H1 (cell line): ENCODE results near the gene RYR3. TPM values are rescaled to one million over a fixed set of nuclear protein-coding genes. Genes with fewer than 3 reads are reported as not detected.

ENCODE experiments used
- CTCF ChIA-PET: fragments of 300-600 bp; sonication (Branson Sonifier 250); formaldehyde crosslinking; loops from one replicate; lab custom pipeline; 2021; ENCODE audit not compliant: partially characterized antibody; lab: Charles Lee
- POLR2A ChIA-PET: fragments of 300-600 bp; sonication (Branson Sonifier 250); formaldehyde crosslinking; loops from one replicate; lab custom pipeline; 2021; ENCODE audit warnings: inconsistent platforms; ENCODE audit not compliant: partially characterized antibody; lab: Charles Lee
- DNase-seq, 2 experiments: peaks; one replicate each; pipeline versions ENCODE4 v3.0.0 to v3.0.0-alpha.2; 2010 to 2022; ENCODE audit warnings: low spot score in 2 of 2, low read depth in 1 of 2, mixed read lengths in 1 of 2
- FAIRE-seq: peaks from 2 replicates; lab custom pipeline; 2011; peaks lifted over from hg19 to GRCh38; lab: Jason Lieb, UNC
- H2AFZ ChIP-seq: 2 replicates; pipeline ENCODE4 v1.8.1; 2012; ENCODE audit warnings: low read length, inconsistent platforms
- H2AK5ac ChIP-seq: 2 replicates; pipeline ENCODE4 v1.6.1; 2013; ENCODE audit warnings: low read depth, low read length
- H2BK120ac ChIP-seq: replicated peaks from 2 replicates; pipeline ENCODE3; 2013; ENCODE audit warnings: low read depth, low read length, inconsistent platforms
- H2BK12ac ChIP-seq: 2 replicates; pipeline ENCODE4 v1.6.1; 2013; ENCODE audit warnings: low read depth, low read length
- H2BK15ac ChIP-seq: 2 replicates; pipeline ENCODE4 v1.6.1; 2013; ENCODE audit warnings: low read length
- H2BK20ac ChIP-seq: 2 replicates; pipeline ENCODE4 v1.6.1; 2013; ENCODE audit warnings: low read length
- H2BK5ac ChIP-seq: 2 replicates; pipeline ENCODE4 v1.6.1; 2013; ENCODE audit warnings: low read depth, low read length
- H3K14ac ChIP-seq: 2 replicates; pipeline ENCODE4 v1.6.1; 2013; ENCODE audit warnings: inconsistent platforms; ENCODE audit not compliant: insufficient read length
- H3K18ac ChIP-seq: 2 replicates; pipeline ENCODE4 v1.6.1; 2013; ENCODE audit warnings: low read length; ENCODE audit errors: extremely low read depth
- H3K23ac ChIP-seq: 2 replicates; pipeline ENCODE4 v1.6.1; 2013; ENCODE audit warnings: inconsistent platforms; ENCODE audit not compliant: insufficient read length
- H3K23me2 ChIP-seq: 2 replicates; pipeline ENCODE4 v1.6.1; 2013; ENCODE audit warnings: low read depth, low read length
- H3K27ac ChIP-seq: 2 replicates; pipeline ENCODE4 v1.6.1; 2011; ENCODE audit warnings: low read depth, low read length, inconsistent platforms
- H3K27me3 ChIP-seq, 4 experiments: replicated peaks in 1 of 4; 1 replicate in 1 of 4; 2 replicates in 3 of 4; pipeline versions ENCODE4 v1.6.1 to v1.8.1; 2011 to 2013; ENCODE audit warnings: low read length in 3 of 4, mild to moderate bottlenecking in 3 of 4, inconsistent platforms in 2 of 4, mixed read lengths in 2 of 4, moderate library complexity in 1 of 4; ENCODE audit not compliant: control insufficient read depth in 3 of 4, insufficient read depth in 3 of 4; ENCODE audit errors: extremely low read depth in 1 of 4
- H3K36me3 ChIP-seq, 4 experiments: 2 replicates each; pipeline versions ENCODE4 v1.6.1 to v1.8.1; 2011 to 2013; ENCODE audit warnings: mild to moderate bottlenecking in 4 of 4, low read length in 3 of 4, moderate library complexity in 2 of 4, control low read depth in 1 of 4, inconsistent platforms in 1 of 4; ENCODE audit not compliant: insufficient read depth in 4 of 4, control insufficient read depth in 2 of 4
- H3K4ac ChIP-seq: replicated peaks from 2 replicates; pipeline ENCODE3; 2013; ENCODE audit warnings: low read length, low read depth, mixed read lengths, inconsistent platforms; ENCODE audit not compliant: insufficient read length
- H3K4me1 ChIP-seq, 4 experiments: replicated peaks in 1 of 4; 1 replicate in 1 of 4; 2 replicates in 3 of 4; pipeline versions ENCODE4 v1.6.1 to v1.8.1; 2011 to 2013; ENCODE audit warnings: low read length in 3 of 4, inconsistent platforms in 2 of 4, mixed read lengths in 1 of 4; ENCODE audit not compliant: insufficient read depth in 4 of 4, control insufficient read depth in 3 of 4
- H3K4me2 ChIP-seq, 2 experiments: 2 replicates each; pipeline versions ENCODE4 v1.6.1 to v1.8.1; 2011 to 2013; ENCODE audit warnings: low read depth in 2 of 2, low read length in 2 of 2, control low read depth in 1 of 2, inconsistent platforms in 1 of 2, mild to moderate bottlenecking in 1 of 2; ENCODE audit not compliant: insufficient read depth in 1 of 2
- H3K4me3 ChIP-seq, 4 experiments: fragments of 200-600, 300-600 bp in 1 of 4; sonication (generic), shearing (Covaris generic), sonication (Bioruptor Twin) in 1 of 4; 2 replicates each; pipeline versions ENCODE4 v1.5.1 to v1.8.1; 2011 to 2016; ENCODE audit warnings: low read length in 4 of 4, low read depth in 3 of 4, control low read depth in 2 of 4, inconsistent platforms in 2 of 4, mild to moderate bottlenecking in 2 of 4, mixed read lengths in 1 of 4, moderate library complexity in 1 of 4; ENCODE audit not compliant: insufficient read depth in 2 of 4; ENCODE audit errors: extremely low read depth in 1 of 4
- H3K56ac ChIP-seq: replicated peaks from 2 replicates; pipeline ENCODE3; 2013; ENCODE audit warnings: low read depth, mild to moderate bottlenecking, mixed read lengths, low read length, inconsistent platforms; ENCODE audit not compliant: insufficient read length
- H3K79me1 ChIP-seq: 2 replicates; pipeline ENCODE4 v1.6.1; 2013; ENCODE audit warnings: low read depth, low read length, control low read depth
- H3K79me2 ChIP-seq, 2 experiments: 2 replicates each; pipeline versions ENCODE4 v1.6.1 to v1.8.1; 2012 to 2013; ENCODE audit warnings: low read length in 2 of 2, mild to moderate bottlenecking in 2 of 2, inconsistent platforms in 1 of 2; ENCODE audit not compliant: insufficient read depth in 2 of 2, control insufficient read depth in 1 of 2
- H3K9ac ChIP-seq, 4 experiments: replicated peaks in 1 of 4; 1 replicate in 1 of 4; 2 replicates in 3 of 4; pipeline versions ENCODE4 v1.6.1 to v1.8.1; 2011 to 2013; ENCODE audit warnings: low read depth in 3 of 4, low read length in 3 of 4, control low read depth in 2 of 4, mild to moderate bottlenecking in 2 of 4, moderate library complexity in 2 of 4, inconsistent platforms in 1 of 4; ENCODE audit errors: extremely low read depth in 1 of 4
- H3K9me3 ChIP-seq, 2 experiments: 2 replicates each; pipeline versions ENCODE4 v1.6.1 to v1.8.1; 2012 to 2013; ENCODE audit warnings: mild to moderate bottlenecking in 2 of 2, moderate library complexity in 2 of 2, control low read depth in 1 of 2, inconsistent platforms in 1 of 2, low read depth in 1 of 2, low read length in 1 of 2, mixed read lengths in 1 of 2; ENCODE audit not compliant: insufficient read depth in 2 of 2
- H4K20me1 ChIP-seq, 2 experiments: replicated peaks in 1 of 2; 2 replicates each; pipeline versions ENCODE3 to v1.8.1; 2011 to 2013; ENCODE audit warnings: inconsistent platforms in 2 of 2, low read length in 2 of 2, mild to moderate bottlenecking in 1 of 2; ENCODE audit not compliant: insufficient read depth in 2 of 2, control insufficient read depth in 1 of 2
- H4K5ac ChIP-seq: 2 replicates; pipeline ENCODE4 v1.6.1; 2013; ENCODE audit warnings: low read length, low read depth, mixed read lengths, inconsistent platforms; ENCODE audit not compliant: insufficient read length
- H4K8ac ChIP-seq: 2 replicates; pipeline ENCODE4 v1.8.0; 2013; ENCODE audit warnings: mild to moderate bottlenecking, moderate library complexity, low read length, inconsistent platforms; ENCODE audit not compliant: insufficient read depth; ENCODE audit errors: extremely low read depth
- H4K91ac ChIP-seq: replicated peaks from 2 replicates; pipeline ENCODE3; 2013; ENCODE audit warnings: low read length, mixed read lengths, inconsistent platforms; ENCODE audit not compliant: insufficient read length
- CTCF ChIP-seq, 3 experiments: IDR thresholded peaks; 1 replicate in 2 of 3; 2 replicates in 1 of 3; pipeline versions ENCODE4 v1.5.1 to v1.6.1; 2011; ENCODE audit warnings: low read length in 3 of 3, mild to moderate bottlenecking in 3 of 3, inconsistent platforms in 2 of 3, low read depth in 1 of 3, moderate library complexity in 1 of 3; ENCODE audit not compliant: insufficient read depth in 1 of 3; ENCODE audit errors: control extremely low read depth in 1 of 3
- EZH2 ChIP-seq: fragments of 200-600 bp; sonication (generic); IDR thresholded peaks from 2 replicates; pipeline ENCODE4 v1.7.1; 2012; ENCODE audit warnings: low read depth, mild to moderate bottlenecking, moderate library complexity, low read length, inconsistent platforms; ENCODE audit not compliant: severe bottlenecking
- HDAC6 ChIP-seq: IDR thresholded peaks from one replicate; pipeline ENCODE4 v1.7.1; 2012; ENCODE audit warnings: low read depth, mild to moderate bottlenecking, inconsistent platforms, low read length, moderate library complexity
- KDM5A ChIP-seq: fragments of 200-600 bp; IDR thresholded peaks from 2 replicates; pipeline ENCODE4 v1.7.1; 2012; ENCODE audit warnings: mild to moderate bottlenecking, low read length, inconsistent platforms, mixed read lengths
- RAD21 ChIP-seq, 2 experiments: IDR thresholded peaks in 1 of 2; conservative IDR thresholded peaks in 1 of 2; 2 replicates each; pipeline ENCODE4 v1.6.1; 2011; ENCODE audit warnings: low read depth in 2 of 2, low read length in 2 of 2, improper control_type of control experiment in 1 of 2, inconsistent platforms in 1 of 2, mild to moderate bottlenecking in 1 of 2, moderate library complexity in 1 of 2
- TAF7 ChIP-seq: optimal IDR thresholded peaks from 2 replicates; pipeline ENCODE3; 2011; ENCODE audit warnings: low read depth, mild to moderate bottlenecking, inconsistent platforms, low read length, moderate library complexity, borderline replicate concordance
- WGBS, 2 experiments: shearing (Covaris generic) in 1 of 2; methylation state at CpG; one replicate each; pipeline versions ENCODE4 v1.1.6 to v1.1.7; 2013 to 2015; ENCODE audit warnings: low lambda C conversion rate in 2 of 2, mixed read lengths in 2 of 2, inconsistent platforms in 1 of 2, low coverage in 1 of 2, missing lambda C conversion rate in 1 of 2; ENCODE audit not compliant: insufficient replicate concordance in 2 of 2, insufficient coverage in 1 of 2, insufficient read length in 1 of 2; ENCODE audit errors: extremely low coverage in 1 of 2, missing lambda C conversion rate in 1 of 2; 5-methylcytosine and 5-hydroxymethylcytosine counted together
- polyA plus RNA-seq, 7 experiments: library from polyadenylated mRNA; depleted of rRNA in 3 of 7; stranded (reverse) in 5 of 7; unstranded in 2 of 7; fragments of >200 nt in 5 of 7; fragments of 200-250 nt in 2 of 7; gene quantifications; 1 replicate in 5 of 7; 2 replicates in 1 of 7; 4 replicates in 1 of 7; pipeline versions ENCODE4 v1.2.1 to v1.2.3, GENCODE V29; 2011 to 2013; ENCODE audit warnings: missing spikeins in 2 of 7, mixed read lengths in 2 of 7
- total RNA-seq: library from RNA; stranded (reverse); fragmentation: NEBNext Ultra II Directional; extraction: Animal tissue kit (Norgen Biotek cat#: 25700); gene quantifications from 2 replicates; pipeline ENCODE4 v1.2.1, GENCODE V29; 2021

RYR3 gene
- total and polyA plus RNA-seq, 2 of the 8 experiments (the other 6 are each of a cell fraction or from before 2014, with no cell fraction given): 0.33 to 3.4 TPM

GRCh38 chr15:33675246-33675645 lies 364.5 kb downstream of the RYR3 start:
- Histone ChIP-seq H3K9me3 (no peaks in the 10 kb centered on the region), H2BK120ac (no peak overlapping the region), H4K91ac (no peak overlapping the region), H3K18ac (no peak overlapping the region), H3K23me2 (no peaks in the 10 kb centered on the region), H3K79me1 (no peaks in the 10 kb centered on the region), H4K5ac (no peak overlapping the region), H2AFZ (no peak overlapping the region), H2BK12ac (no peak overlapping the region), H4K8ac (no peak overlapping the region), H3K27me3 (no peaks in the 10 kb centered on the region), H2BK5ac (no peak overlapping the region), H3K4me1 (no peaks in the 10 kb centered on the region), H2AK5ac (no peak overlapping the region), H3K79me2 (no peaks in the 10 kb centered on the region), H3K4me3 (no peak overlapping the region), H3K4me2 (no peak overlapping the region), H2BK20ac (no peak overlapping the region), H3K27ac (no peak overlapping the region), H3K4ac (no peak overlapping the region), H4K20me1 (no peaks in the 10 kb centered on the region), H3K56ac (no peak overlapping the region), H3K9ac (no peak overlapping the region), H3K36me3 (0 out of 8 replicates have a peak, but pooled peaks cover 0 to 2% (median 0%) of the 10 kb centered on the region in 4 experiments), H3K23ac (no peak overlapping the region), H2BK15ac (no peak overlapping the region), H3K14ac (no peak overlapping the region)
- CTCF ChIA-PET: interaction anchor here (0.5 to 2.7 kb wide), 17 partner anchors 12 to 681 kb away, joined by 3 to 15 read pairs (median 3); no protein-coding TSS in a partner anchor
- TF ChIP-seq EZH2: no peak
- peak in 2 of 3 experiments; percentile 62 to 83; a peak in 3 of 4 replicates for TF ChIP-seq CTCF (IDR thresholded peaks at IDR 0.05; ENCODE audit: control extremely low read depth in 1 of 3, insufficient read depth in 1 of 3, low read depth in 1 of 3, low read length in 3 of 3)
- TF ChIP-seq KDM5A: no peak
- TF ChIP-seq HDAC6: no peak
- TF ChIP-seq TAF7: no peak
- peak; percentile 79 to 83 for TF ChIP-seq RAD21 (IDR thresholded peaks at IDR 0.05 in 1 of 2, conservative IDR thresholded peaks at IDR 0.05 in 1 of 2; ENCODE audit: low read depth in 2 of 2, low read length in 2 of 2)
- 44% methylated on average over 4 of the region's 4 CpGs; no CpG with 5 or more reads in 1 of the 2 experiments for WGBS, 2 experiments
- FAIRE-seq: peak; percentile 70
- no peak for DNase-seq
- POLR2A ChIA-PET: no interaction called here
